B cell (primary cell): ENCODE results near the gene SIPA1L3. TPM values are rescaled to one million over a fixed set of nuclear protein-coding genes. Genes with fewer than 3 reads are reported as not detected.
A peak's percentile ranks its signal among the peaks of the same experiment; 100 is the strongest.

Source experiments
- ATAC-seq: fragments of 200-7000 bp; cut with Tn5 transposase; one replicate; pipeline ENCODE4 v1.10.0; 2021; ENCODE audit warnings: low read depth, mild to moderate bottlenecking, moderate number of reproducible peaks, moderate library complexity
- CTCF ChIA-PET: fragments of 350-600 bp; sonication (Branson Sonifier 250); formaldehyde crosslinking; loops from one replicate; lab custom pipeline; 2021; ENCODE audit warnings: antibody characterized with exemption, inconsistent platforms; lab: Charles Lee
- POLR2A ChIA-PET: fragments of 350-600 bp; sonication (Branson Sonifier 250); formaldehyde crosslinking; loops from one replicate; lab custom pipeline; 2021; ENCODE audit warnings: antibody characterized with exemption; lab: Charles Lee
- DNase-seq: peaks from one replicate; pipeline ENCODE4 v3.0.0; 2013
- H2AFZ ChIP-seq: 2 replicates; pipeline ENCODE4 v1.6.1; 2012; ENCODE audit warnings: mild to moderate bottlenecking, low read depth, low read length; ENCODE audit not compliant: insufficient read depth, poor library complexity, severe bottlenecking
- H3K27ac ChIP-seq, 2 donors: 1 replicate in 1 of 2; 2 replicates in 1 of 2; pipeline ENCODE4 v1.5.1; 2012 to 2013; ENCODE audit warnings: low read length in 2 of 2, mild to moderate bottlenecking in 2 of 2, moderate library complexity in 1 of 2
- H3K27me3 ChIP-seq, 4 experiments: fragments of 200-600 bp in 1 of 4; sonication (generic) in 1 of 4; replicated peaks in 1 of 4; 1 replicate in 2 of 4; 2 replicates in 2 of 4; pipeline versions ENCODE4 v1.6.1 to v1.7.0; 2013 to 2016; ENCODE audit warnings: low read length in 3 of 4, mild to moderate bottlenecking in 2 of 4, mixed read lengths in 1 of 4, moderate library complexity in 1 of 4; ENCODE audit not compliant: insufficient read depth in 4 of 4, control insufficient read depth in 3 of 4; ENCODE audit errors: control extremely low read depth in 1 of 4
- H3K36me3 ChIP-seq, 2 experiments: replicated peaks in 1 of 2; 1 replicate in 1 of 2; 2 replicates in 1 of 2; pipeline versions ENCODE4 v1.6.1 to v1.7.1; 2013; ENCODE audit warnings: low read length in 1 of 2; ENCODE audit not compliant: insufficient read depth in 2 of 2, control insufficient read depth in 1 of 2; ENCODE audit errors: control extremely low read depth in 1 of 2, extremely low read depth in 1 of 2
- H3K4me1 ChIP-seq, 2 donors: fragments of 200-600 bp in 1 of 2; sonication (generic) in 1 of 2; 1 replicate in 1 of 2; 2 replicates in 1 of 2; pipeline versions ENCODE4 v1.5.1 to v1.6.1; 2013 to 2017; ENCODE audit warnings: low read length in 2 of 2; ENCODE audit not compliant: control insufficient read depth in 2 of 2, insufficient read depth in 2 of 2
- H3K4me2 ChIP-seq: replicated peaks from 2 replicates; pipeline ENCODE3; 2012; ENCODE audit warnings: mild to moderate bottlenecking, low read depth, low read length; ENCODE audit not compliant: poor library complexity, severe bottlenecking
- H3K4me3 ChIP-seq, 5 experiments: fragments of 200-600 bp in 1 of 5; sonication (generic) in 1 of 5; 1 replicate in 3 of 5; 2 replicates in 2 of 5; pipeline versions ENCODE4 v1.5.1 to v1.7.0; 2011 to 2016; ENCODE audit warnings: low read length in 4 of 5, mild to moderate bottlenecking in 4 of 5, low read depth in 2 of 5, control low read depth in 1 of 5, moderate library complexity in 1 of 5; ENCODE audit not compliant: insufficient read depth in 1 of 5; ENCODE audit errors: control extremely low read depth in 1 of 5, extremely low read depth in 1 of 5
- H3K79me2 ChIP-seq: fragments of 200-600 bp; sonication (generic); one replicate; pipeline ENCODE4 v1.6.0; 2016; ENCODE audit warnings: low read length; ENCODE audit not compliant: control insufficient read depth, insufficient read depth
- H3K9ac ChIP-seq: fragments of 200-600 bp; sonication (generic); 2 replicates; pipeline ENCODE4 v1.6.1; 2017; ENCODE audit warnings: mild to moderate bottlenecking, low read length, moderate library complexity
- H3K9me3 ChIP-seq, 3 donors: one replicate each; pipeline versions ENCODE4 v1.6.1 to v1.7.1; 2013; ENCODE audit warnings: low read length in 2 of 3; ENCODE audit not compliant: control insufficient read depth in 2 of 3, insufficient read depth in 1 of 3; ENCODE audit errors: control extremely low read depth in 1 of 3
- H4K20me1 ChIP-seq: 2 replicates; pipeline ENCODE4 v1.6.0; 2012; ENCODE audit warnings: mild to moderate bottlenecking, low read length; ENCODE audit not compliant: insufficient read depth, control insufficient read depth, poor library complexity, severe bottlenecking
- H3K27ac Mint-ChIP-seq: one replicate; pipeline ENCODE4 v1.8.0; 2021; ENCODE audit warnings: mixed read lengths
- H3K27me3 Mint-ChIP-seq: one replicate; pipeline ENCODE4 v1.8.0; 2021; ENCODE audit warnings: mixed read lengths
- H3K4me1 Mint-ChIP-seq: one replicate; pipeline ENCODE4 v1.8.0; 2021; ENCODE audit warnings: mixed read lengths
- H3K4me3 Mint-ChIP-seq: one replicate; pipeline ENCODE4 v1.8.0; 2021; ENCODE audit warnings: mixed read lengths
- H3K9me3 Mint-ChIP-seq: one replicate; pipeline ENCODE4 v1.8.0; 2022; ENCODE audit warnings: mixed read lengths; ENCODE audit not compliant: insufficient read depth
- CTCF ChIP-seq: fragments of 200-600 bp; IDR thresholded peaks from one replicate; pipeline ENCODE4 v1.8.0; 2022; ENCODE audit warnings: antibody characterized with exemption, mild to moderate bottlenecking
- EZH2 ChIP-seq: IDR thresholded peaks from 2 replicates; pipeline ENCODE4 v1.6.1; 2012; ENCODE audit warnings: borderline replicate concordance, low read depth, mild to moderate bottlenecking, moderate library complexity, low read length; ENCODE audit not compliant: insufficient read depth, poor library complexity, severe bottlenecking
- WGBS: methylation state at CpG from one replicate; pipeline ENCODE4 v1.1.5; 2013; ENCODE audit warnings: missing lambda C conversion rate; ENCODE audit not compliant: insufficient coverage; 5-methylcytosine and 5-hydroxymethylcytosine counted together
- intact Hi-C: fragments of 100-400 bp; cut with micrococcal nuclease; formaldehyde crosslinking; loops from one replicate; pipeline ENCODE4 v1.10.0; 2022
- polyA plus RNA-seq: library from polyadenylated mRNA; depleted of rRNA; stranded (reverse); fragments of >200 nt; gene quantifications from 2 replicates; pipeline ENCODE4 v1.2.3, GENCODE V29; 2012
- total RNA-seq, 2 donors: library from RNA; stranded (reverse); fragments of 120-200 nt in 1 of 2; gene quantifications; 1 replicate in 1 of 2; 2 replicates in 1 of 2; pipeline versions ENCODE4 v1.2.3 to v1.2.4, GENCODE V29; 2013 to 2022

Gene SIPA1L3
- total and polyA plus RNA-seq, 2 donors (not counting 1 experiment from before 2014, with no cell fraction given), result 48.3 to 295 TPM

DNA sequence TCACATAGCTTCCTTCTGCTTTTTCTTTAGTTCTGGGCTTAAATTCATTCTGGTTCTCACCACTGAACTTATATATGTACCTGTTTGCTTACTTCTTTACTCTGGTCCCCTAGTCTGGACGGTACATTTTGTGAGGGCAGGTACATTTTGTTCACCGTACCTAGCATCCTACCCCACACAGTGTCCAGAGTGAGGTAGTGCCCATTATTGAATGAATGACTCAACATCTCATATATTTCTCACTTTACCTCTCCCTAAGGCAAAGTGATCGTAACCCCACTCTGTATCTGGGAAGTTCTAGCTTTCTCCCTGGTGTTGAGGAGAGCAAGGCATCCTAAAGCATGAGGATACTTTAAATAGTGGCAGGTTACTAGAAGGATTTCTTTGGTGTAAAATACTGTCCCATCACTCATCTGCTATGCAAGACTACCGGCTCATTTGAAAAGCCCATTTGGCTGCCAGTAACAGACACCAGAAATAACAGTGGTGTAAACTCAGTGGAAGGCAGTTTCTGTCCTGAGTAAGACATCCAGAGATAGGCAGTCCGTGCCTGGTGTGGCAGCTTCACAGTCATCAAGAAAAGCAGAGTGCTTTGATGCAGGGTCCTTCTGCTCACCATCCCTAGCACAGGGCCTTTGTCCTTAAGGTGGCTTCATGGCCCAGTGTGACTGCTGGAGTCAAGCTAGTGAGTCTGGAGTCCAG lies 111.8 kb downstream of the SIPA1L3 start:
- TF ChIP-seq CTCF, result no peak
- no peak for TF ChIP-seq EZH2
- no peak overlapping the region for H3K4me3 ChIP-seq
- POLR2A ChIA-PET, result interaction anchor here (0.9 to 1.7 kb wide), 3 partner anchors 10 to 16 kb away, joined by 3 to 4 read pairs (median 3); no protein-coding TSS in a partner anchor
- H3K4me2 ChIP-seq, result no peak overlapping the region
- 40% methylated on average over 2 of the region's 5 CpGs for WGBS
- H3K9me3 Mint-ChIP-seq, result no peaks in the 10 kb centered on the region
- H3K27ac ChIP-seq, result peak overlapping the region in 1 of 2 donors; percentile 55
- no peaks in the 10 kb centered on the region for H3K27me3 Mint-ChIP-seq
- H3K4me1 Mint-ChIP-seq, result peaks cover 80% of the 10 kb centered on the region
- DNase-seq, result no peak
- peaks cover 4 to 30% of the 10 kb centered on the region in 2 experiments for H3K36me3 ChIP-seq
- peak overlapping the region; percentile 42 for H3K27ac Mint-ChIP-seq
- no peak for ATAC-seq
- peaks cover 9% of the 10 kb centered on the region for H4K20me1 ChIP-seq
- H3K9ac ChIP-seq, result no peak overlapping the region
- CTCF ChIA-PET, result interaction anchor here (0.7 to 3.6 kb wide), 3 partner anchors 15 to 119 kb away, joined by 4 to 21 read pairs (median 5); no protein-coding TSS in a partner anchor
- H3K4me3 Mint-ChIP-seq, result no peak overlapping the region
- no peak overlapping the region for H2AFZ ChIP-seq
- H3K27me3 ChIP-seq, result no peaks in the 10 kb centered on the region
- intact Hi-C loops, result no loop called here
- H3K79me2 ChIP-seq, result peaks cover 95% of the 10 kb centered on the region
- H3K4me1 ChIP-seq, result peaks cover 51 to 56% of the 10 kb centered on the region in 2 donors
- H3K9me3 ChIP-seq, result no peaks in the 10 kb centered on the region

DNA sequence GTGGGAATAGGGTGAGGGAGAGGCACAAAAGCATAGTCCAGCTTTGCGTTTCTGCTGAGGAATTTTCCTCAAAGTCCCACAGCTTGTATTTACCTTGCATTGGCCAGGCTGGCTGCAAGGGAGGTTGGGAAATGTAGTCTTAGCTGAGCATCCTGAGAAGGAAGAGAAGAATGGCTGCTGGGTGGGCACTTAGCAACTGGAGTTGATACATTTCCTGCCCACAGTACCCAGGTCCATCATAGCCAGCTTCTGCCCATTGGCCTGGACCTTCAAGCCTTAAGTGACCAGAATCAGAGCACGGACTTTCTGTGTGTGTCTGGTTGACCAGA lies 112.4 kb downstream of the SIPA1L3 start:
- Histone ChIP-seq H3K4me3 (no peak overlapping the region), H3K4me1 (peaks cover 56 to 61% of the 10 kb centered on the region in 2 donors), H3K27me3 (no peaks in the 10 kb centered on the region), H3K9me3 (no peaks in the 10 kb centered on the region), H4K20me1 (peaks cover 10% of the 10 kb centered on the region), H3K27ac (peak overlapping the region in 1 of 2 donors; percentile 55), H3K9ac (no peak overlapping the region), H3K4me2 (no peak overlapping the region), H2AFZ (no peak overlapping the region), H3K79me2 (peaks cover 95% of the 10 kb centered on the region), H3K36me3 (peaks cover 4 to 26% of the 10 kb centered on the region in 2 experiments)
- Mint-ChIP-seq H3K27ac (peak overlapping the region; percentile 42), H3K4me3 (no peak overlapping the region), H3K4me1 (peaks cover 80% of the 10 kb centered on the region), H3K27me3 (no peaks in the 10 kb centered on the region), H3K9me3 (no peaks in the 10 kb centered on the region)
- no peak for TF ChIP-seq CTCF
- TF ChIP-seq EZH2, result no peak
- ATAC-seq (no peak), DNase-seq (no peak)
- ChIA-PET CTCF (interaction anchor here (1.0 to 3.6 kb wide), 5 partner anchors 11 to 117 kb away, joined by 3 to 21 read pairs (median 5); no protein-coding TSS in a partner anchor), POLR2A (interaction anchor here (0.6 to 1.7 kb wide), 5 partner anchors 10 to 96 kb away, joined by 3 to 4 read pairs (median 3); no protein-coding TSS in a partner anchor)
- WGBS, result 60% methylated on average over 1 of the region's 2 CpGs
- intact Hi-C loops, result no loop called here
